Rectal smooth muscle tissue (tissue), 1 donor: ENCODE measurements around the gene RBMS1.

Experiments used
- H3K27ac ChIP-seq: one replicate; pipeline ENCODE4 v1.7.0; 2013; ENCODE audit warnings: low read depth, low read length, inconsistent platforms
- H3K27me3 ChIP-seq: one replicate; pipeline ENCODE4 v1.7.0; 2013; ENCODE audit warnings: low read length; ENCODE audit not compliant: control insufficient read depth, insufficient read depth
- H3K36me3 ChIP-seq: one replicate; pipeline ENCODE4 v1.7.0; 2013; ENCODE audit warnings: low read length; ENCODE audit not compliant: control insufficient read depth, insufficient read depth
- H3K4me1 ChIP-seq: one replicate; pipeline ENCODE4 v1.7.0; 2013; ENCODE audit warnings: low read length; ENCODE audit not compliant: control insufficient read depth, insufficient read depth
- H3K4me3 ChIP-seq: one replicate; pipeline ENCODE4 v1.7.0; 2013; ENCODE audit warnings: low read length
- H3K9ac ChIP-seq: one replicate; pipeline ENCODE4 v1.7.0; 2013; ENCODE audit warnings: low read length

RBMS1 gene

DNA sequence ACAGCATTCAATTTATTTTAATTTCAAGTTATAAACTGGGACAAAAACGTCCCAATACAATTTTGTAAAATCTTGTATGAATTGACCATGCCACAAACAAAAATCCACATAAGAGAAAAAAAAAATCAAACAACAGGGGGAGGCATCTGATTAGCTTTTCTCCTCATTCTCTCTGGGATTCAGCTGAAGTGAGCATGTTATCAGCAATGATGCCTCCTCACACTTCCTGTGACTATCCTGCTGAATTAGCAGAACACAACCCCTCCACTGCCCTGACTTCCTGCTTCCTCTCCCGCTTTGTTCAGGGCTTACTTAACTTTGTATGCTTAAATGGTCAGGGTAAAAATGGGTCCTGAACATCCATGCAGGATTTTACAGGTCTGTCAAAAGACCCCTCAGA, 161.3 kb downstream of the RBMS1 start:
- no peaks in the 10 kb centered on the region for H3K27me3 ChIP-seq
- peaks cover 29% of the 10 kb centered on the region for H3K4me1 ChIP-seq
- H3K36me3 ChIP-seq: no peaks in the 10 kb centered on the region
- H3K27ac ChIP-seq: no peak overlapping the region
- H3K9ac ChIP-seq: no peak overlapping the region
- no peak overlapping the region for H3K4me3 ChIP-seq

DNA sequence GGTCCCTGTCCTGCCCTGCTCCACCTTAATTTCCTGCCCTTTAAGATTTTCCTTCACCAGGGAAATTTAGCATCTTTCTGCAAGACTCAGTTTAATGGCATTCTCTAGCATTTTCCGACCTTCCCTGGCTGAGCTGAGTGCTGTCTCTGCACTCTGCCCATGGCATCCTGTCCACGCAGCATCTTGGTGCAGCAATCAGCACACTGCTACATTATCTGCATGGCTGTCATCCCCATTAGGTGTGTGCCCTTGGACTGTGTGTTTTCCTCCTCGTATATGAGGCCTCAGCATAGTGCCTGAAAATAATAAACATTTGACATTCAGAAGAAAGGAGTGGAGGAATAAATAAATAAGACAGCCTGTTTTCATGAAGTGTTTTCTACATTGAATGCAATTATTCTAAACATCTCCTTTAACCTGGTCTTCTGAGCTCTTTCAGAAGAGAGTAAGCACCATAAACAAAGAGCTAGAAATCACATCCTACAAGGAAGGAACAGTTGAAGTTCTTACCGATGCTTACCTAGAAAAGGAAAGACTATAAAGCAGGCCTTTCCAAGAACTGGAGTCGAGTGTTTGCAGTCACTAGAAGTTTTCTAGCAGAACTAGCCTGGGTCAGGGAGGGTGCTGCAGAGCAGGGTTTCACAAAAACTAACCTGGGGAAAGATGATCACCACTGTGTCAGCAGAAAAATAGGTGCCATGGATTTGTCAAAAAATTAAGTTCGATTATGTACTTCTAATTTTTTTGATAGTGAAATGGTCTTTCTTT, 162.2 kb downstream of the RBMS1 start:
- Histone ChIP-seq H3K27ac (no peak overlapping the region), H3K9ac (no peak overlapping the region), H3K4me1 (peaks cover 33% of the 10 kb centered on the region), H3K27me3 (no peaks in the 10 kb centered on the region), H3K36me3 (no peaks in the 10 kb centered on the region), H3K4me3 (no peak overlapping the region)

DNA sequence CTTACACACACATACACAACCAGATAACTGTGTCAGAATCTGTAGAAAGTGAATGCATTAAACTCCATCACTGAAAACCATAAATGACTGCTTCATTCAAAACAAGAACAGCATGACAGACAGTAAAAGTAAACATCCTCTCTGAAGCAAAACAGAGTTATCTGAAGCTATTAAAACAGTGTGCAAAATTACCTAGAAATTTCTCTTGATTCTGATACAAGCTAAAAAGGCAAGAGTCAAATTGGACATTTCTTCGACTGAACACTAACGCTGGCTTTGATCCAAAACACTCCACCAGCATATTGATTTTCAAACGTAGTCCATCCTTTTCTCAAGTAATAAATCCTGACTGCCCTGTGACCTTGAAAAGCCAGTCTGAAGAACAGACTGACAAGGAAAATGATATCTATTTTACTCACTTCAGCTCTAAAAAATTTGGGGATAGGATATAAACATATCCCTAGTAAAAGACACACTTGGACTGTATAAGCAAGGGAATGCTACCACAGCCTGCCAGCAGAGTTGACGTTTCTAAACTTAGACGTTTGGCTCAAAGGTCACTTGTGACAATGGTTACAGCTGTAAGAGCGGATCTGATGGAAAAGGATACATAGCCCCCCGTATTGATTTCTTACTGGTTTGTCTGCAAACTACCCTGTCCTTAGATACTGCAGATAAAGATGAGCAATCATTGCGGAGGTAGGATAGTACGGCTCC, 164.6 kb downstream of the RBMS1 start:
- H3K4me1 ChIP-seq: peaks cover 28% of the 10 kb centered on the region
- no peak overlapping the region for H3K27ac ChIP-seq
- no peak overlapping the region for H3K4me3 ChIP-seq
- no peak overlapping the region for H3K9ac ChIP-seq
- H3K36me3 ChIP-seq: no peaks in the 10 kb centered on the region
- H3K27me3 ChIP-seq: no peaks in the 10 kb centered on the region

DNA sequence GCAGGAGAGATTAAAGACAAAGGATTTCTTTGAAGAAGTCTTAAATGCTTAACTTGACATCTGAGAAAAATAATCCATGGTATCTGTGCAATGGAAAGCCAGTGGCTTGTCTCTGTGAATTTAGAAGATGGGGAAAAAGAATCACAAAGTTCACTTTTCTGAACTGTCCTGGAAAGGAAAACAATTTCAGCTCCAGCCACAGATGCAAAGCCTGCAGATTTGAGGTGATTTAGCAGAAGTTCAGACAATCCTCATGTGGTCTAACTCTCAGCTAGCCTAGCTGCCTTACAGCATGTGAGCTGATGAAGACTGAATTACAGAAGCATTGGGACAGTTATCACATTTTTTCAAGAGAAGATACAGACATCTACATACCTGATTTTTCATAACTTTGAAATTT, 166.8 kb downstream of the RBMS1 start:
- Histone ChIP-seq H3K36me3 (no peaks in the 10 kb centered on the region), H3K27ac (no peak overlapping the region), H3K4me1 (peaks cover 24% of the 10 kb centered on the region)

DNA sequence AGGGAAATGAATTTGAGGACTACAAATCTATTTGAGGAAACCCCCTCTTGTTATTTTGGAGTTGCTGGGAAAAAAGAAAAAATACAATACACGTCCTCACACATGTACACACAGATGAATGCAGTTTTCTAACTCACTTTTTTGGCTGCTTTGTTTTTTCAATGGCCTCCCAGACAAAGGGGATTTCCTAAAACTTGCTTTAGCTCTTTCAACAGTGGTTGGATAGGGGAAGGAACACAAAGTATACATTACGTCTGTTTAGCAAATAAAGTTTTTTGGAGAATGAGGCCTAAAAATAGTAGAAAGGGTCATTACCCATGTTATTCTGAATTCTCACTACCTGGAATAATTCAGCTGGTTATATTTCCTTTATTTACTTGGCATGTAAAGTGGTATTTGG, 168.2 kb downstream of the RBMS1 start:
- Histone ChIP-seq H3K27me3 (no peaks in the 10 kb centered on the region), H3K4me1 (peaks cover 30% of the 10 kb centered on the region), H3K4me3 (no peak overlapping the region), H3K9ac (no peak overlapping the region), H3K27ac (no peak overlapping the region), H3K36me3 (no peaks in the 10 kb centered on the region)

More for the DNA sequence above, 166.8 kb downstream of the RBMS1 start:
- Histone ChIP-seq H3K9ac (no peak overlapping the region), H3K4me3 (no peak overlapping the region), H3K27me3 (no peaks in the 10 kb centered on the region)

DNA sequence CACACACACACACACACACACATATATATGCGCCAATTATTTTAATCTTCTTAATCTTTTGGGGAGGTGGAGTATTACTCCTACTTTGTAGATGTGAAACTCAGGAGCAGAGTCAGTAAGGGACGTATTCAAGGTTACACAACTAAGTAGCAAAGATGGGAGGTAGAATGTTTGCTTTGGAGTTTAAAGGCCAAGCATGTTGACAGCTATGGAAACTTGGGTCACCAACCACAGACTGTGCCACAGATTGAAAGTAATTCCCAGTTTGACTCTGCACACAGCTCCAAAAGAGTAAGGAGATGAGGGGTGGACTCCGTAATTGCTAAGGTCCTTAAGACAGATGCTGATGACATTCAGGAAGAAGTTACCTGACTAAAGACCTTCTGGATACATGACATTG, 168.7 kb downstream of the RBMS1 start:
- Histone ChIP-seq H3K4me3 (no peak overlapping the region), H3K27ac (no peak overlapping the region), H3K27me3 (no peaks in the 10 kb centered on the region), H3K9ac (no peak overlapping the region), H3K4me1 (peaks cover 30% of the 10 kb centered on the region), H3K36me3 (no peaks in the 10 kb centered on the region)

DNA sequence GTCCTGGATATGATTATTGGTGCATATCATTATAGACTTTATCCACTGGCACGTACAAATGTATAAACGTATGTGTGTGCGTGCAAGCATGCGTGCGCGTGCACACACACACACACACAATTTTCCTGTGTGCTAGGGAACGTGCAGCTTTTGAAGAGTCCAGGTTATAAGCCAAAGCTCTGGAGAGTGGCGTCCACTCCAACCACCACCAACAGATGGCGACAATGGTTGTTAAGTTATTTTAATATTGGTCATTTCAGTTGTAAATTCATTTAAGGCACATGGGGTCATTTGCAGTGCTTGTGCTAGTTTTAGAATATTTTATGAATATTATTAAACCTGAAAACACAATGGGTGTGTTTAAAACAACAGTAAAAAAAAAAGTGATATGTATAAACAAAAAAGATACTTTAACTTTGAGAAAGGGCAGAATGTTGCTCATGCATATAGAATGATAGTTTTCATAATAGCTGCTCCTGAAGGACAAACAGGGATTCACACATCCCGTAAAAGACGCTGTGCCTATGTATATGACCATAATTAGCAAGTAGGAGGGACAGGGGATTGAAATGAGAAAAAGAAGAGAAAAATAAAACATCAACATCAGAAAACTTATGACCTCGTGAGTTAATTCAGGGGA, 169.3 kb downstream of the RBMS1 start:
- Histone ChIP-seq H3K27ac (no peak overlapping the region), H3K4me1 (peaks cover 30% of the 10 kb centered on the region), H3K4me3 (no peak overlapping the region)

DNA sequence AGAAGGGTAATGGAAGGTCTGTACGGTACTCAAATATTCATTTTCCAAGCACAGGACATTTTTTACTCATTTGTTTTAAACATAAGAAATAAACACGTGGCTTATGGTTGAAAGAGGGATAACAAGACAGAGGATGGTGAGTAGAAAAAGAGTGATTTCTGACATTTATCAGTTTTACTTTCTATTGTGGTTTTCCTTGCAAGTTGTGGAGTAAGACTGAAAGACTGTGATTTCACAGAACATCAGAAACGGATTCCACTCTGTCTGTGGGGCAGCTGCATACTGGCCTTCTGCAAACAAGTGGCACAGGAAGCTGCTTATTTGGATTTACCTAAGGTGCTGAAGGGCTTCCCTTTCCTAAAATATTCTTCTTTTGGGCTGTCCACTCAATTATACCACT, 171.3 kb downstream of the RBMS1 start:
- H3K4me1 ChIP-seq: peaks cover 29% of the 10 kb centered on the region
- no peak overlapping the region for H3K4me3 ChIP-seq
- H3K36me3 ChIP-seq: no peaks in the 10 kb centered on the region
- H3K27me3 ChIP-seq: no peaks in the 10 kb centered on the region
- H3K9ac ChIP-seq: no peak overlapping the region
- no peak overlapping the region for H3K27ac ChIP-seq

More for the DNA sequence above, 169.3 kb downstream of the RBMS1 start:
- Histone ChIP-seq H3K27me3 (no peaks in the 10 kb centered on the region), H3K36me3 (no peaks in the 10 kb centered on the region), H3K9ac (no peak overlapping the region)

DNA sequence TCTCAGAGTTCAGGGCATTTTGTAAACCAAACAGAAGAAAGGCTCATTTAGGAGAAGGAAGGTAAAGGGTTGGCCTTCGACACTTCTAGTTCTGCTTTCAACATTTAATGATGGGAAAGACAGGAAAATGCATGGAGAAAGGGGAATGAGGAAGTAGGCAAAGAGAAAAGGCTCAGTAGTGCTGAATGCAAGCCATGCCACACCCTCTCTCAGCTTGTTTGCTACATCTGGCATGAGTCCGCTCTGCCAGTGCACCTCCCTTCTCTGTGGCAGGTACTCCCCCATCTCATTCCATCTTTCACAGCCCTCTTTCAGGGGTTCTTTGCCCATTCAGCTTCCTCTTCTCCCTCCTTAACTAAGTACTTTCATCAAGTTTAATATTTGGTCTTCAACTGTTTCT, 172.6 kb downstream of the RBMS1 start:
- no peak overlapping the region for H3K4me3 ChIP-seq
- no peaks in the 10 kb centered on the region for H3K27me3 ChIP-seq
- H3K4me1 ChIP-seq: peaks cover 30% of the 10 kb centered on the region
- no peak overlapping the region for H3K27ac ChIP-seq
- H3K9ac ChIP-seq: no peak overlapping the region
- H3K36me3 ChIP-seq: no peaks in the 10 kb centered on the region

DNA sequence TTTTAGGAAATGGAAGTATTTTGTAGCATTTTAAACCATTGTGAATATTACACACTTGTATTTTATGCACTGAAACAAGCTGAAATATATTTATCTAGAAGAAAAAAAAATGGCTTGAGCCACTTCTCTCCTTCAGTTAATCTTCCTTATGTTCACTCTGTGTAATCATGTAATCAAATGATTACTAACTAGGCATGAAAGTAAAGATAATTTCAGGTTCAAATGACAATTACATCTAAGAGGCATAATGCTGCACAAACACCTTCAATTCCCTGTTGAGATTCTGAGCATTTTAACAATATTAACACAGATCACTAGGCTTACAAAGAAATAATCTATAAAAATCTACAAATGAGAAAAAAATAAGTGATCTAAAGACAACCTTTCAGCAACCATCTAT, 173.9 kb downstream of the RBMS1 start:
- Histone ChIP-seq H3K4me1 (peaks cover 22% of the 10 kb centered on the region), H3K9ac (no peak overlapping the region), H3K36me3 (no peaks in the 10 kb centered on the region), H3K4me3 (no peak overlapping the region), H3K27me3 (no peaks in the 10 kb centered on the region), H3K27ac (no peak overlapping the region)

DNA sequence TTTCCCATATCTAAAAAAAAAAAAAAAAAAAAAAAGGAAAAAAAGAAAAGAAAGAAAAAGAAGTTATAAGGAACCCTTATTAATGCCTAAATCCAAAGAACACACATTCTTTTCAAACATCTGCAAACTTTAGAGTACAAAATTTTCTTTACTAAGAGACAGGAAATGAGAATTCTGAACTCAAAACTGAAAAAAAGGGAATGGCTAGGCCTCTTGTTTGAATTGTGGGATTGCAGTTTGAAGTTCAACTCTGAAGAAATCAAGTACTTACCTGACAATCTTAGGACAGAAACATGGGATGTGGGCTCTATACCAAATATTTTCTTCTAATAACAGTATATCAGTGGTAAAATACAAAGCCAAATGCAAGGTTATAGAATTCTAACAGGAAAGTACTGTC, 175.4 kb downstream of the RBMS1 start:
- no peaks in the 10 kb centered on the region for H3K36me3 ChIP-seq
- no peak overlapping the region for H3K27ac ChIP-seq
- H3K4me3 ChIP-seq: no peak overlapping the region
- H3K4me1 ChIP-seq: peaks cover 19% of the 10 kb centered on the region
- H3K9ac ChIP-seq: no peak overlapping the region
- H3K27me3 ChIP-seq: no peaks in the 10 kb centered on the region

DNA sequence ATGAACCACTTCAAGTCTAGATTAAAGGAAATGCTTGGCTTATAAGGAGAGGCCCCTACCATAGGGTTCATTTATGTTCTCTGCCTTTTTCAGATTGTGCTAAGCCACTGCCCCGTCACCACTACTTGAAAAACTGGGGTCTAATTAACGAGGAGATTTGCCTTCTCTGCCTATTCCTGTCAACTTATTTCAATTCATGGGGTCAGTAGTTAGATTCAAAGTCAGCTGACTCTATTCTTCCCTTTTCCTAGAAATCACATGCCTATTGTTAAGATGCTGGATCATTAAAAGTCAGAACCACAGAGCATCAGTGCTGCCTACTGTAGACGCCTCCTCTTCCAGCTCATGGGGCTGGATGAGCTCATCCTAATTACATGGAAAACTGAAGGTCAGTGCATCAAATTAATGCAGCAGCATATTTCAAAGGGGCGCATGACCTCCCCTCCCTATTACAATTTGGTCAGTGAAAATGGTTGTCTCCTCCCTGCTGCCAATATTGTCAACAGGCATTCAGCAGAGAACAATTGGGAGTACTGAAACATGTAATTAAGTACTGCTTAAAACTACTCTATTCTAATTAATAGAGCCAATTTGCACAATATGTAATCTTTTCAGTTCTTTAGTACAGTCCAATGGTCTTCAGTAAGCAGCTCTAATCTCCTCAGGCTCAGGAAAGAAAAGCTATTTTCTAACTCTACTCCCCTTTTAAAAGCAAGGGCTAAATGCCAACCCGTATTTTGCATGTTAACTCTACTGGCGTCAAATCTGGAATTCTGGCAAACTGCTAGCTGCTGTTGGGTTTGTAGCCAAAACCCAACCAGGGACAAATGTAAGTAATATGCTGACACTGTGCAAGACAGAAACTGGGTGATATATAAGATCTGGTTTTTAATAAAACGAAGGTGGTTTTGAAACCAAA, 176.2 kb downstream of the RBMS1 start:
- no peaks in the 10 kb centered on the region for H3K36me3 ChIP-seq
- no peaks in the 10 kb centered on the region for H3K27me3 ChIP-seq
- H3K27ac ChIP-seq: peak overlapping the region; percentile 35
- peaks cover 19% of the 10 kb centered on the region for H3K4me1 ChIP-seq
- H3K9ac ChIP-seq: no peak overlapping the region
- H3K4me3 ChIP-seq: no peak overlapping the region
